GM21619 (cell line): ENCODE results near the gene HOXB7.
A peak's percentile ranks its signal among the peaks of the same experiment; 100 is the strongest.

ENCODE experiments used
- ATAC-seq: cut with Tn5 transposase; IDR thresholded peaks from one replicate; pipeline ENCODE4 v1.9.1; 2021; ENCODE audit not compliant: unreplicated experiment

HOXB7 gene

GRCh38 chr17:48569674-48570324 is 41.0 kb downstream of the HOXB7 start:
- ATAC-seq, result no peak

GRCh38 chr17:48569240-48569582 is 41.6 kb downstream of the HOXB7 start:
- ATAC-seq, result no peak

GRCh38 chr17:48568499-48569239 is 42.1 kb downstream of the HOXB7 start:
- no peak for ATAC-seq

- ATAC-seq, result no peak
Measured at GRCh38 chr17:48567646-48568354, 43.0 kb downstream of the HOXB7 start.

- ATAC-seq, result no peak
Measured at GRCh38 chr17:48567209-48567608, 43.6 kb downstream of the HOXB7 start.

GRCh38 chr17:48566717-48567116 is 44.1 kb downstream of the HOXB7 start:
- ATAC-seq, result no peak

- ATAC-seq, result no peak
Measured at GRCh38 chr17:48565925-48566710, 44.7 kb downstream of the HOXB7 start.

GRCh38 chr17:48565022-48565554 is 45.7 kb downstream of the HOXB7 start:
- ATAC-seq, result no peak

- no peak for ATAC-seq
Measured at GRCh38 chr17:48564188-48565021, 46.4 kb downstream of the HOXB7 start.

GRCh38 chr17:48563867-48564187 is 47.0 kb downstream of the HOXB7 start:
- no peak for ATAC-seq

- ATAC-seq, result no peak
Measured at GRCh38 chr17:48563385-48563838, 47.4 kb downstream of the HOXB7 start.

- no peak for ATAC-seq
Measured at GRCh38 chr17:48562934-48563333, 47.9 kb downstream of the HOXB7 start.

- peak; percentile 72 for ATAC-seq
Measured at GRCh38 chr17:48561884-48562810, 48.7 kb downstream of the HOXB7 start.

GRCh38 chr17:48559840-48560817 is 50.7 kb downstream of the HOXB7 start:
- ATAC-seq, result no peak

GRCh38 chr17:48559122-48559839 is 51.5 kb downstream of the HOXB7 start:
- ATAC-seq, result no peak

- no peak for ATAC-seq
Measured at GRCh38 chr17:48558831-48559121, 52.0 kb downstream of the HOXB7 start.

- no peak for ATAC-seq
Measured at GRCh38 chr17:48558057-48558830, 52.6 kb downstream of the HOXB7 start.
